Measurements from ENCODE around the gene BRF1. TPM values are rescaled to one million over a fixed set of nuclear protein-coding genes. Genes with fewer than 3 reads are reported as not detected.

Gene BRF1
- total and polyA plus RNA-seq, 2 of the 8 experiments (the other 6 are each of a cell fraction or from before 2014, with no cell fraction given), result 7.7 to 18.3 TPM

DNA sequence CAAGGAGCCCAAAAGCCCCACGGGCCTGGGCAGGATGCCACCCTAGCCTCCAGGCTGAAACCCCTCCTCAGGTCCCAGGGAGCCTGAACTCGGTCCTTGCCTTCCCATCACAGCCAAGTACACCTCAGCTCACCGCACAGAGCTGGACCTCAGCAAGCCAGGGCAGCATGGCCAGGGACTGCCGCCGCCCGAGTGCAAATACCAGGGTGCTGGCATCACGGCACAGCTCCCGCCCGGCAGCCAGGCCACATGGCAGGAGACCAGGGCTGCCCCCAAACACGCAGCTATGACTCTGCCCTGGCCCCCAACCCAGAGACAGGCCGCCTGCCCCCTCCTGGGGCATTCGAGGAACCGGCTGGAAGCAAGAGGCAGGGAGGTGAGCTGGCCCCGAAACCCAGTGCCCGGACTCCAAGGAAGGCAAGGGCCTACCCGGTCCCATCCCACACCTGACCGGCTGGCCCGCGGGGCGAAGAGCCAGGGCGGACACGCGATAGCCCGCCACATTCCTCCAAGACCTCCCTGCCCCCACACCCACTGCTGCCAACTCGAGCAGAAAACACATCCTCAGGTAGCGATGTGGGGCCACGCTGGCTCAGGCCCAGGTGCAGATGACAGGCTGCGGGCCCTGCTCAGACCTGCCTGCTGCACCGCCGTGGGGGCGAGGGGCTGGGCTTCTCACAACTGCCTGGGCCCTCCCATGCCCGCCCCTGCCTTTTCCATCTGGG is 134.9 kb downstream of the BRF1 start (continued):
- TF ChIP-seq, protein P1, sequence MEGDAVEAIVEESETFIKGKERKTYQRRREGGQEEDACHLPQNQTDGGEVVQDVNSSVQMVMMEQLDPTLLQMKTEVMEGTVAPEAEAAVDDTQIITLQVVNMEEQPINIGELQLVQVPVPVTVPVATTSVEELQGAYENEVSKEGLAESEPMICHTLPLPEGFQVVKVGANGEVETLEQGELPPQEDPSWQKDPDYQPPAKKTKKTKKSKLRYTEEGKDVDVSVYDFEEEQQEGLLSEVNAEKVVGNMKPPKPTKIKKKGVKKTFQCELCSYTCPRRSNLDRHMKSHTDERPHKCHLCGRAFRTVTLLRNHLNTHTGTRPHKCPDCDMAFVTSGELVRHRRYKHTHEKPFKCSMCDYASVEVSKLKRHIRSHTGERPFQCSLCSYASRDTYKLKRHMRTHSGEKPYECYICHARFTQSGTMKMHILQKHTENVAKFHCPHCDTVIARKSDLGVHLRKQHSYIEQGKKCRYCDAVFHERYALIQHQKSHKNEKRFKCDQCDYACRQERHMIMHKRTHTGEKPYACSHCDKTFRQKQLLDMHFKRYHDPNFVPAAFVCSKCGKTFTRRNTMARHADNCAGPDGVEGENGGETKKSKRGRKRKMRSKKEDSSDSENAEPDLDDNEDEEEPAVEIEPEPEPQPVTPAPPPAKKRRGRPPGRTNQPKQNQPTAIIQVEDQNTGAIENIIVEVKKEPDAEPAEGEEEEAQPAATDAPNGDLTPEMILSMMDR (IDR thresholded peaks at IDR 0.05; ENCODE audit: control extremely low read depth in 1 of 3, insufficient read depth in 1 of 3, low read depth in 1 of 3, low read length in 3 of 3), result no peak
- TF ChIP-seq YY1 (IDR thresholded peaks at IDR 0.05; ENCODE audit: low read depth, low read length), result no peak
